ENCODE measurements around the gene HAL.

Gene HAL

GRCh38 chr12:96014943-96015599 lies 18.9 kb upstream of the HAL start:
- no peak for DNase-seq

- DNase-seq: no peak
These were observed 11.6 kb upstream of the HAL start for GRCh38 chr12:96007729-96008128.

GRCh38 chr12:96006727-96007126 lies 10.6 kb upstream of the HAL start:
- no peak for DNase-seq

GRCh38 chr12:96000858-96001257 lies 4.7 kb upstream of the HAL start:
- no peak for DNase-seq

GRCh38 chr12:95999484-95999883 lies 3.3 kb upstream of the HAL start:
- no peak for DNase-seq

GRCh38 chr12:95998611-95999286 lies 2.6 kb upstream of the HAL start:
- peak; percentile 42 for DNase-seq

GRCh38 chr12:95997911-95998510 lies 1.9 kb upstream of the HAL start:
- DNase-seq: no peak

GRCh38 chr12:95997276-95997675 lies 1.1 kb upstream of the HAL start:
- DNase-seq: no peak

GRCh38 chr12:95995238-95996031 lies 709 bp downstream of the HAL start:
- no peak for DNase-seq

GRCh38 chr12:95994476-95994875 lies 1.7 kb downstream of the HAL start:
- no peak for DNase-seq

GRCh38 chr12:95993907-95994306 lies 2.2 kb downstream of the HAL start:
- DNase-seq: no peak

- DNase-seq: no peak
These were observed 6.0 kb downstream of the HAL start for GRCh38 chr12:95990136-95990535.

GRCh38 chr12:95989504-95990123 lies 6.5 kb downstream of the HAL start:
- DNase-seq: no peak

GRCh38 chr12:95988506-95989275 lies 7.5 kb downstream of the HAL start:
- no peak for DNase-seq

- DNase-seq: no peak
These were observed 9.2 kb downstream of the HAL start for GRCh38 chr12:95986635-95987570.

GRCh38 chr12:95984682-95985081 lies 11.5 kb downstream of the HAL start:
- no peak for DNase-seq

GRCh38 chr12:95982602-95983001 lies 13.5 kb downstream of the HAL start:
- no peak for DNase-seq

- DNase-seq: no peak
These were observed 15.7 kb downstream of the HAL start for GRCh38 chr12:95980437-95980836.

- DNase-seq: no peak
These were observed 17.4 kb downstream of the HAL start for GRCh38 chr12:95978774-95979173.

GRCh38 chr12:95978351-95978750 lies 17.8 kb downstream of the HAL start:
- no peak for DNase-seq

- DNase-seq: no peak
These were observed 18.3 kb downstream of the HAL start for GRCh38 chr12:95977764-95978305.

All from CD4-positive, alpha-beta T cell treated with Interferon gamma for 1 hour (primary cell).